HEK293 (cell line): Measurements from ENCODE around the gene PUS7.

Experiments
- CTCF ChIA-PET: fragments of 350-600 bp; formaldehyde crosslinking; extraction: SDS; loops from one replicate; lab custom pipeline; 2021; ENCODE audit warnings: antibody characterized with exemption; lab: Yijun Ruan, JAX
- POLR2A ChIA-PET: fragments of 300-600 bp; formaldehyde crosslinking; extraction: SDS; loops from one replicate; lab custom pipeline; 2020; ENCODE audit warnings: antibody characterized with exemption, inconsistent platforms; lab: Yijun Ruan, JAX
- H3K27ac ChIP-seq: fragments of 200-500 bp; sonication (Bioruptor generic); 2 replicates; pipeline ENCODE4 v1.5.1; 2014; ENCODE audit warnings: low read depth, low read length, control low read depth, inconsistent platforms; ENCODE audit errors: extremely low read depth
- H3K36me3 ChIP-seq, 2 experiments: fragments of 200-500 bp in 1 of 2; sonication (Bioruptor generic) in 1 of 2; 1 replicate in 1 of 2; 2 replicates in 1 of 2; pipeline ENCODE4 v1.5.1; 2014 to 2017; ENCODE audit warnings: inconsistent platforms in 2 of 2, low read length in 2 of 2; ENCODE audit not compliant: control insufficient read depth in 2 of 2, insufficient read depth in 1 of 2
- H3K4me1 ChIP-seq: fragments of 200-500 bp; sonication (Bioruptor generic); 2 replicates; pipeline ENCODE4 v1.5.1; 2014; ENCODE audit warnings: mild to moderate bottlenecking, low read length, inconsistent platforms; ENCODE audit not compliant: control insufficient read depth, insufficient read depth
- H3K4me3 ChIP-seq: 2 replicates; pipeline ENCODE4 v1.5.1; 2011; ENCODE audit warnings: low read depth, mild to moderate bottlenecking, control low read depth, low read length, moderate library complexity
- H3K9me3 ChIP-seq: fragments of 200-500 bp; sonication (Bioruptor generic); 2 replicates; pipeline ENCODE4 v1.5.1; 2014; ENCODE audit warnings: low read depth, low read length, inconsistent platforms; ENCODE audit not compliant: control insufficient read depth, insufficient read depth
- BCL11B ChIP-seq: fragments of 450-650 bp; formaldehyde crosslinking; IDR thresholded peaks from 2 replicates; pipeline ENCODE4 v1.5.1; 2016; ENCODE audit warnings: low read depth, missing biosample characterization, missing genetic modification characterization
- KLF7 ChIP-seq: fragments of 450-650 bp; formaldehyde crosslinking; IDR thresholded peaks from 2 replicates; pipeline ENCODE4 v1.5.1; 2016; ENCODE audit warnings: missing biosample characterization, missing genetic modification characterization, borderline replicate concordance
- MEIS1 ChIP-seq: sonication (generic); formaldehyde crosslinking; IDR thresholded peaks from 2 replicates; pipeline ENCODE4 v1.8.1; 2022; ENCODE audit warnings: missing genetic modification reagents, mild to moderate bottlenecking, borderline replicate concordance
- SP3 ChIP-seq: fragments of 450-650 bp; formaldehyde crosslinking; IDR thresholded peaks from 2 replicates; pipeline ENCODE4 v1.5.1; 2016; ENCODE audit warnings: missing biosample characterization, missing genetic modification characterization
- TCF7L2 ChIP-seq: IDR thresholded peaks from 2 replicates; pipeline ENCODE4 v1.6.1; 2011; ENCODE audit warnings: low read depth, mild to moderate bottlenecking, inconsistent platforms, low read length, moderate library complexity, borderline replicate concordance
- WT1 ChIP-seq: fragments of 450-650 bp; formaldehyde crosslinking; IDR thresholded peaks from 2 replicates; pipeline ENCODE4 v1.5.1; 2016; ENCODE audit warnings: missing biosample characterization, missing genetic modification characterization
- YY2 ChIP-seq: fragments of 450-650 bp; formaldehyde crosslinking; IDR thresholded peaks from 2 replicates; pipeline ENCODE4 v1.5.1; 2016; ENCODE audit warnings: missing biosample characterization, missing genetic modification characterization
- ZBTB17 ChIP-seq: fragments of 450-650 bp; formaldehyde crosslinking; IDR thresholded peaks from 2 replicates; pipeline ENCODE4 v1.5.1; 2016; ENCODE audit warnings: missing biosample characterization, missing genetic modification characterization
- ZNF155 ChIP-seq: fragments of 450-650 bp; formaldehyde crosslinking; IDR thresholded peaks from 2 replicates; pipeline ENCODE4 v1.5.1; 2016; ENCODE audit warnings: missing biosample characterization, missing genetic modification characterization
- ZNF223 ChIP-seq: fragments of 450-650 bp; formaldehyde crosslinking; IDR thresholded peaks from 2 replicates; pipeline ENCODE4 v1.5.1; 2016; ENCODE audit warnings: missing biosample characterization, missing genetic modification characterization
- ZNF24 ChIP-seq: fragments of 450-650 bp; formaldehyde crosslinking; IDR thresholded peaks from 2 replicates; pipeline ENCODE4 v1.5.1; 2016; ENCODE audit warnings: missing biosample characterization, missing genetic modification characterization
- ZNF311 ChIP-seq: fragments of 450-650 bp; formaldehyde crosslinking; IDR thresholded peaks from 2 replicates; pipeline ENCODE4 v1.5.1; 2017; ENCODE audit warnings: missing biosample characterization, missing genetic modification characterization, borderline replicate concordance
- ZNF510 ChIP-seq: fragments of 450-650 bp; formaldehyde crosslinking; IDR thresholded peaks from 2 replicates; pipeline ENCODE4 v1.5.1; 2018; ENCODE audit warnings: mild to moderate bottlenecking, missing genetic modification characterization, missing biosample characterization; ENCODE audit not compliant: insufficient replicate concordance
- ZNF530 ChIP-seq: fragments of 450-650 bp; formaldehyde crosslinking; IDR thresholded peaks from 2 replicates; pipeline ENCODE4 v1.5.1; 2016; ENCODE audit warnings: low read depth, missing biosample characterization, missing genetic modification characterization
- ZNF571 ChIP-seq: fragments of 450-650 bp; formaldehyde crosslinking; IDR thresholded peaks from 2 replicates; pipeline ENCODE4 v1.5.0; 2017; ENCODE audit warnings: missing biosample characterization, missing genetic modification characterization
- ZNF596 ChIP-seq: fragments of 450-650 bp; IDR thresholded peaks from 2 replicates; pipeline ENCODE4 v1.5.0; 2018; ENCODE audit warnings: missing biosample characterization, mild to moderate bottlenecking, missing genetic modification characterization, moderate library complexity
- ZNF600 ChIP-seq: fragments of 450-650 bp; formaldehyde crosslinking; IDR thresholded peaks from 2 replicates; pipeline ENCODE4 v1.5.1; 2016; ENCODE audit warnings: missing biosample characterization, missing genetic modification characterization
- ZNF707 ChIP-seq: fragments of 450-650 bp; formaldehyde crosslinking; IDR thresholded peaks from 2 replicates; pipeline ENCODE4 v1.5.1; 2016; ENCODE audit warnings: missing biosample characterization, missing genetic modification characterization
- ZNF768 ChIP-seq: fragments of 450-650 bp; formaldehyde crosslinking; IDR thresholded peaks from 2 replicates; pipeline ENCODE4 v1.5.1; 2018; ENCODE audit warnings: missing biosample characterization, mild to moderate bottlenecking, missing genetic modification characterization
- ZNF843 ChIP-seq: fragments of 450-650 bp; formaldehyde crosslinking; IDR thresholded peaks from 2 replicates; pipeline ENCODE4 v1.5.1; 2016; ENCODE audit warnings: missing biosample characterization, missing genetic modification characterization
- ZXDB ChIP-seq: fragments of 450-650 bp; formaldehyde crosslinking; IDR thresholded peaks from 2 replicates; pipeline ENCODE4 v1.5.1; 2016; ENCODE audit warnings: missing biosample characterization, missing genetic modification characterization
- TF ChIP-seq, protein P1 (sequence below): fragments of 450-650 bp; formaldehyde crosslinking; IDR thresholded peaks from 2 replicates; pipeline ENCODE4 v1.5.1; 2016; ENCODE audit warnings: missing biosample characterization, missing genetic modification characterization
- TF ChIP-seq, protein P2 (sequence below): fragments of 450-650 bp; formaldehyde crosslinking; IDR thresholded peaks from 2 replicates; pipeline ENCODE4 v1.5.1; 2016; ENCODE audit warnings: missing biosample characterization, missing genetic modification characterization
- TF ChIP-seq, protein P3 (sequence below): fragments of 450-650 bp; formaldehyde crosslinking; IDR thresholded peaks from 2 replicates; pipeline ENCODE4 v1.5.1; 2016; ENCODE audit warnings: missing biosample characterization, missing genetic modification characterization
- TF ChIP-seq, protein P4 (sequence below): sonication (generic); formaldehyde crosslinking; IDR thresholded peaks from 2 replicates; pipeline ENCODE4 v1.8.1; 2022; ENCODE audit warnings: mild to moderate bottlenecking, moderate library complexity, missing genetic modification reagents
- TF ChIP-seq, protein P5 (sequence below): fragments of 450-650 bp; formaldehyde crosslinking; IDR thresholded peaks from 2 replicates; pipeline ENCODE4 v1.5.1; 2016; ENCODE audit warnings: missing biosample characterization, missing genetic modification characterization

PUS7 gene

DNA sequence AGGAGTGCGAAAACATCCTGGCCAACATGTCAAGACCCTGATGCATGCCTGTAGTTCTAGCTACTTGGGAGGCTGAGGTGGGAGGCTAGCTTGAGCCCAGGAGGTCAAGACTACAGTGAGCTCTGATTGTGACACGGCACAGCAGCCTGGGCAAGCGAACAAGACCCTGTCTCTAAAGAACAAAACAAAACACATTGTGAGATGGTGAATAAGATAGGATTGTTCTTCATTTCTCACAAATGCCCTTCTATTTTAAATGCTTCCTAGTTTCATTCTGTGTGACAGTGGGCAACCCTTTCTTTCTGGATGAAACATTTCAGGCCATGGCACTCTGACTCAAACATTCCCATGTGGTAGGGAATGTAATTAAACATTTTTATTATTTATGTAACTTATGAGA is 45.8 kb upstream of the PUS7 start:
- CTCF ChIA-PET = interaction anchor here (0.7 kb wide), 1 partner anchor 13 kb away, joined by 3 read pairs; the partner anchor contains the start of gene EFCAB10
- no peaks in the 10 kb centered on the region for H3K4me1 ChIP-seq
- peaks cover 45 to 48% of the 10 kb centered on the region in 2 experiments for H3K36me3 ChIP-seq
- H3K9me3 ChIP-seq = no peaks in the 10 kb centered on the region
- no peak overlapping the region for H3K4me3 ChIP-seq
- POLR2A ChIA-PET = no interaction called here
- TF ChIP-seq ZNF311 (tag by site-specific recombination) (no peak), ZNF596 (tag by site-specific recombination) (no peak), ZNF530 (tag by site-specific recombination) (no peak), ZNF571 (no peak), YY2 (no peak), ZNF510 (tag by site-specific recombination) (no peak), KLF7 (no peak), TCF7L2 (no peak), MEIS1 (CRISPR knock-in tag) (no peak), ZNF707 (tag by site-specific recombination) (no peak), ZNF843 (tag by site-specific recombination) (no peak), ZBTB17 (tag by site-specific recombination) (no peak), ZNF223 (no peak), ZNF24 (no peak), SP3 (tag by site-specific recombination) (no peak)
- TF ChIP-seq, protein P1, sequence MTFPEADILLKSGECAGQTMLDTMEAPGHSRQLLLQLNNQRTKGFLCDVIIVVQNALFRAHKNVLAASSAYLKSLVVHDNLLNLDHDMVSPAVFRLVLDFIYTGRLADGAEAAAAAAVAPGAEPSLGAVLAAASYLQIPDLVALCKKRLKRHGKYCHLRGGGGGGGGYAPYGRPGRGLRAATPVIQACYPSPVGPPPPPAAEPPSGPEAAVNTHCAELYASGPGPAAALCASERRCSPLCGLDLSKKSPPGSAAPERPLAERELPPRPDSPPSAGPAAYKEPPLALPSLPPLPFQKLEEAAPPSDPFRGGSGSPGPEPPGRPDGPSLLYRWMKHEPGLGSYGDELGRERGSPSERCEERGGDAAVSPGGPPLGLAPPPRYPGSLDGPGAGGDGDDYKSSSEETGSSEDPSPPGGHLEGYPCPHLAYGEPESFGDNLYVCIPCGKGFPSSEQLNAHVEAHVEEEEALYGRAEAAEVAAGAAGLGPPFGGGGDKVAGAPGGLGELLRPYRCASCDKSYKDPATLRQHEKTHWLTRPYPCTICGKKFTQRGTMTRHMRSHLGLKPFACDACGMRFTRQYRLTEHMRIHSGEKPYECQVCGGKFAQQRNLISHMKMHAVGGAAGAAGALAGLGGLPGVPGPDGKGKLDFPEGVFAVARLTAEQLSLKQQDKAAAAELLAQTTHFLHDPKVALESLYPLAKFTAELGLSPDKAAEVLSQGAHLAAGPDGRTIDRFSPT (tag by site-specific recombination) = no peak
- no peak overlapping the region for H3K27ac ChIP-seq

DNA sequence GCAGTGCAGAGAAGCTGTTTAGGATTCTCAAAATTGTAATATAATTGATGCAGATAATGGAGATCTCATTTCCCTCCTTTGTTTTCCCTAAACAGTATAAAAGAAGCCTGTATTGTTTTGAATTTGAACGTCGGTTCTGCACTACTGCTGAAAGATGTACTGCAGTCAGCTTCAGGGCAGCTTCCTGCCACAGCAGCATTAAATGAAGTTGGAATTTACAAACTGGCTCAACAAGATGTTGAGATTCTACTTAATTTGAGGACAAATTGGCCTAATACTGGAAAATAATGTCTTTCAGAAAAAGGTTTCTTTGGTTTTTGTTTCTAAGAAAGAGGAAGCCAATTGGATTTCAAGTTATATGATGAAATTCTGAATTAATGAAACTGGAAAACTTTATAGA is 45.0 kb upstream of the PUS7 start:
- ChIA-PET POLR2A (no interaction called here), CTCF (no interaction called here)
- H3K4me3 ChIP-seq = no peak overlapping the region
- H3K4me1 ChIP-seq = no peaks in the 10 kb centered on the region
- no peak overlapping the region for H3K27ac ChIP-seq
- TF ChIP-seq, protein P2, sequence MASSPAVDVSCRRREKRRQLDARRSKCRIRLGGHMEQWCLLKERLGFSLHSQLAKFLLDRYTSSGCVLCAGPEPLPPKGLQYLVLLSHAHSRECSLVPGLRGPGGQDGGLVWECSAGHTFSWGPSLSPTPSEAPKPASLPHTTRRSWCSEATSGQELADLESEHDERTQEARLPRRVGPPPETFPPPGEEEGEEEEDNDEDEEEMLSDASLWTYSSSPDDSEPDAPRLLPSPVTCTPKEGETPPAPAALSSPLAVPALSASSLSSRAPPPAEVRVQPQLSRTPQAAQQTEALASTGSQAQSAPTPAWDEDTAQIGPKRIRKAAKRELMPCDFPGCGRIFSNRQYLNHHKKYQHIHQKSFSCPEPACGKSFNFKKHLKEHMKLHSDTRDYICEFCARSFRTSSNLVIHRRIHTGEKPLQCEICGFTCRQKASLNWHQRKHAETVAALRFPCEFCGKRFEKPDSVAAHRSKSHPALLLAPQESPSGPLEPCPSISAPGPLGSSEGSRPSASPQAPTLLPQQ (tag by site-specific recombination) = no peak
- no peaks in the 10 kb centered on the region for H3K9me3 ChIP-seq
- peaks cover 50 to 53% of the 10 kb centered on the region in 2 experiments for H3K36me3 ChIP-seq

DNA sequence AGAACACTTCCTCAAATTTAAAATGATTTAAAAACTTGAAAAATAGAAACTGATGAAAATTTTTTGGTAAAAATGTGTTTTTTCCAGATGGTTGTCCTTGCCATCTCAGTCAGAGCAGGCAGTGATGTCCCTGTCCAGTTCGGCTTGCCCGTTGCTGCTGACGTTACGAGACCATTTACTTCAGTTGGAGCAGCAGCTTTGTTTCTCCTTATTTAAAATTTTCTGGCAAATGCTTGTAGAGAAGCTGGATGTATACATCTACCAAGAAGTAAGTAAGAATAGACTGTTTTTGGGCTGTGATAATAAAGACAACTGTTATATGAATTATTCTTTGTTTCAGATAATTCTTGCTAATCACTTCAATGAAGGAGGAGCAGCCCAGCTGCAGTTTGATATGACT is 43.1 kb upstream of the PUS7 start:
- ChIA-PET POLR2A (no interaction called here), CTCF (interaction anchor here (0.6 to 1.7 kb wide), 3 partner anchors 476 to 479 kb away, joined by 3 to 4 read pairs (median 3); no protein-coding TSS in a partner anchor)
- H3K27ac ChIP-seq = no peak overlapping the region
- no peak overlapping the region for H3K4me3 ChIP-seq
- H3K36me3 ChIP-seq = peaks cover 52 to 69% of the 10 kb centered on the region in 2 experiments
- no peaks in the 10 kb centered on the region for H3K4me1 ChIP-seq
- no peaks in the 10 kb centered on the region for H3K9me3 ChIP-seq
- TF ChIP-seq BCL11B (no peak), ZXDB (tag by site-specific recombination) (no peak), ZNF155 (tag by site-specific recombination) (no peak), ZNF600 (tag by site-specific recombination) (no peak), ZNF768 (tag by site-specific recombination) (no peak), WT1 (tag by site-specific recombination) (no peak)
- TF ChIP-seq, protein P3, sequence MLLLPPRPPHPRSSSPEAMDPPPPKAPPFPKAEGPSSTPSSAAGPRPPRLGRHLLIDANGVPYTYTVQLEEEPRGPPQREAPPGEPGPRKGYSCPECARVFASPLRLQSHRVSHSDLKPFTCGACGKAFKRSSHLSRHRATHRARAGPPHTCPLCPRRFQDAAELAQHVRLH (tag by site-specific recombination) = no peak
- TF ChIP-seq, protein P4, sequence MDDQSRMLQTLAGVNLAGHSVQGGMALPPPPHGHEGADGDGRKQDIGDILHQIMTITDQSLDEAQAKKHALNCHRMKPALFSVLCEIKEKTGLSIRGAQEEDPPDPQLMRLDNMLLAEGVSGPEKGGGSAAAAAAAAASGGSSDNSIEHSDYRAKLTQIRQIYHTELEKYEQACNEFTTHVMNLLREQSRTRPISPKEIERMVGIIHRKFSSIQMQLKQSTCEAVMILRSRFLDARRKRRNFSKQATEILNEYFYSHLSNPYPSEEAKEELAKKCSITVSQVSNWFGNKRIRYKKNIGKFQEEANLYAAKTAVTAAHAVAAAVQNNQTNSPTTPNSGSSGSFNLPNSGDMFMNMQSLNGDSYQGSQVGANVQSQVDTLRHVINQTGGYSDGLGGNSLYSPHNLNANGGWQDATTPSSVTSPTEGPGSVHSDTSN (CRISPR knock-in tag) = no peak
- TF ChIP-seq, protein P5, sequence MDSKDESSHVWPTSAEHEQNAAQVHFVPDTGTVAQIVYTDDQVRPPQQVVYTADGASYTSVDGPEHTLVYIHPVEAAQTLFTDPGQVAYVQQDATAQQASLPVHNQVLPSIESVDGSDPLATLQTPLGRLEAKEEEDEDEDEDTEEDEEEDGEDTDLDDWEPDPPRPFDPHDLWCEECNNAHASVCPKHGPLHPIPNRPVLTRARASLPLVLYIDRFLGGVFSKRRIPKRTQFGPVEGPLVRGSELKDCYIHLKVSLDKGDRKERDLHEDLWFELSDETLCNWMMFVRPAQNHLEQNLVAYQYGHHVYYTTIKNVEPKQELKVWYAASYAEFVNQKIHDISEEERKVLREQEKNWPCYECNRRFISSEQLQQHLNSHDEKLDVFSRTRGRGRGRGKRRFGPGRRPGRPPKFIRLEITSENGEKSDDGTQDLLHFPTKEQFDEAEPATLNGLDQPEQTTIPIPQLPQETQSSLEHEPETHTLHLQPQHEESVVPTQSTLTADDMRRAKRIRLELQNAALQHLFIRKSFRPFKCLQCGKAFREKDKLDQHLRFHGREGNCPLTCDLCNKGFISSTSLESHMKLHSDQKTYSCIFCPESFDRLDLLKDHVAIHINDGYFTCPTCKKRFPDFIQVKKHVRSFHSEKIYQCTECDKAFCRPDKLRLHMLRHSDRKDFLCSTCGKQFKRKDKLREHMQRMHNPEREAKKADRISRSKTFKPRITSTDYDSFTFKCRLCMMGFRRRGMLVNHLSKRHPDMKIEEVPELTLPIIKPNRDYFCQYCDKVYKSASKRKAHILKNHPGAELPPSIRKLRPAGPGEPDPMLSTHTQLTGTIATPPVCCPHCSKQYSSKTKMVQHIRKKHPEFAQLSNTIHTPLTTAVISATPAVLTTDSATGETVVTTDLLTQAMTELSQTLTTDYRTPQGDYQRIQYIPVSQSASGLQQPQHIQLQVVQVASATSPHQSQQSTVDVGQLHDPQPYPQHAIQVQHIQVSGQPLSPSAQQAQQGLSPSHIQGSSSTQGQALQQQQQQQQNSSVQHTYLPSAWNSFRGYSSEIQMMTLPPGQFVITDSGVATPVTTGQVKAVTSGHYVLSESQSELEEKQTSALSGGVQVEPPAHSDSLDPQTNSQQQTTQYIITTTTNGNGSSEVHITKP (tag by site-specific recombination) = no peak
